ENCODE results near the gene FBXO24. TPM values are rescaled to one million over a fixed set of nuclear protein-coding genes. Genes with fewer than 3 reads are reported as not detected.

Gene FBXO24
- total and polyA plus RNA-seq, 9 of the 15 experiments (the other 6 are each of a cell fraction or from before 2014, with no cell fraction given): 0.17 to 0.95 (median 0.50) TPM

DNA sequence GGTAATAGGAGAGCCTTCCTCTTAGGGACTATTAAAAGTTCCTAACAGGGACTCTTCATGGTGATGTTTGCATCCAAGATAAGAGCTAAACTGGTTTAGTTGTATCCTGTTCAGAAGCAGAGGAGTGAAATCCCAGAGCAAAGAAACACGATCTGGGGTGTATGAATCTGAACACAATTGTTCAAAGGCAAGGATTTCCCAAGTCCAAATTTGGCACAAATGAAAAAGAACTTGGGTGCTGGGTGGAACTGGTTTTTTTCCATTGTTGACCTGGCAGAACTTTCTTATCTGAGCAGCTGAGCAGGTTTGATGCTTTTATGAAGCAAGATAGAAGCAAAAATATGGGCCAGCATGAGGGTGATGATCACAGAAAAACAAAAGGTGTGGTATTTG is 41.2 kb upstream of the FBXO24 start (continued):
- no peak for TF ChIP-seq CBX1 (IDR thresholded peaks at IDR 0.05; ENCODE audit: low read depth)
- peak; percentile 15; the same call in 1 of the 2 replicates for TF ChIP-seq ZEB2 (IDR thresholded peaks at IDR 0.05)
- no peak for TF ChIP-seq MIER1 (IDR thresholded peaks at IDR 0.05; ENCODE audit: low read depth)

DNA sequence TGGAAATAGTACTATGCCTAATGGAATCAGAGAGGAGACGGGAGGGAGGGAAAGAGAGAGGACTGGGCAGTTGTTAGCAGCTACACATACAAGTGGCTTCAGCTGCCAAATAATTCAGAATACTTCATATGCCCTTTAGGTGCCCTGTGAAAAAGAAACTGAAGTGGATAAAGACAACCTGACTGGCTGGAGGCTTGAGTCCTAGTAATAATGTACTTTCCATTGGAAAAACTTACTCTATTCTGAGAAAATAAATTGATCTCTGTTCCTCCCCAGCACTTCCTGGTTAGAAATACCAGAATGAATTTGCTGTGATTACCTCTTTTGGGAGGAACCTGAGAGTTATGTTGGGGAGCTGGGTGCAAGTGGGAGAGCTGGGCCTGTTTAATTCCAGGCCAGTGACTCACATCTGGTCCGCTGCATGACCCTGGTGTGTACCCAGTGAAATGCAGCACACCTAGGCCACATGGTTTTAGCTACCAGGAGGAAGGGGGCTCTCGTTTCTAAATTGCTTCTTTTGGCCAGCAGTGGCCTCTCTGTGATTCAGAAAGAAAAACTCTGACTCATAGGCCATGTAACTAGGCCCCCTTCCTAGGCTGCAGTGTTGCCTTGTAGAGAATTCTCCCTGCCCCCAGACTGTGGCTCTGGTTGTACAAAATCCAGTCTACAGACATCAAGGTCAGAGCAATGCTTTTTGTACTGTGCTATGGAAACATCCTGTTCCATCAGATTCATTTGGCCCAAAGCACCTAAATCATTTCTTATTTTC is 40.6 kb upstream of the FBXO24 start:
- no peaks in the 10 kb centered on the region for H3K9me1 ChIP-seq (ENCODE audit: control insufficient read depth, insufficient read depth, low read length)
- no peaks in the 10 kb centered on the region for H3K9me3 ChIP-seq (replicated peaks; ENCODE audit: control insufficient read depth, insufficient read depth, low read depth, low read length)
- H3K4me1 ChIP-seq (replicated peaks in 1 of 2; ENCODE audit: control insufficient read depth in 2 of 2, insufficient read depth in 2 of 2, low read length in 2 of 2): peaks cover 33 to 68% of the 10 kb centered on the region in 2 experiments
- peak overlapping the region; percentile 4 for H2AFZ ChIP-seq (ENCODE audit: low read depth, low read length)
- H4K20me1 ChIP-seq (replicated peaks; ENCODE audit: control insufficient read depth, insufficient read depth, low read length): no peaks in the 10 kb centered on the region
- no peak overlapping the region for H3K4me2 ChIP-seq (ENCODE audit: insufficient read depth, low read length)
- ChIA-PET CTCF (ENCODE audit: low intra/inter-chr PET ratio) (interaction anchor here (0.6 to 1.5 kb wide), 2 partner anchors 63 to 130 kb away, joined by 3 to 5 read pairs; no protein-coding TSS in a partner anchor), POLR2A (interaction anchor here (0.6 to 1.9 kb wide), 8 partner anchors 10 to 368 kb away, joined by 3 to 5 read pairs (median 3); partner anchors contain the start of gene GPC2)
- FAIRE-seq (peak; percentile 58), ATAC-seq (peak; percentile 76), DNase-seq (ENCODE audit: extremely low read depth in 1 of 4, low spot score in 3 of 4) (peak; percentile 70 to 75 (median 74))
- peak overlapping the region; percentile 78 for H3K27ac ChIP-seq (ENCODE audit: extremely low read depth, low read depth, low read length)
- peaks cover 25% of the 10 kb centered on the region for H3K36me3 ChIP-seq (ENCODE audit: control insufficient read depth, insufficient read depth, low read length)
- H3K4me3 ChIP-seq: no peak overlapping the region
- in situ Hi-C loops (cut with MboI) (no loop called here), intact Hi-C loops (cut with micrococcal nuclease) (no loop called here)
- no peaks in the 10 kb centered on the region for H3K27me3 ChIP-seq (ENCODE audit: control insufficient read depth in 2 of 2, insufficient read depth in 2 of 2, low read length in 2 of 2)
- BruUV-seq (replicated peaks): no TSS peak
- peak overlapping the region in 1 of 2 experiments; percentile 21; a peak in 2 of 4 replicates for H3K9ac ChIP-seq (ENCODE audit: insufficient read depth in 1 of 2, low read depth in 2 of 2, low read length in 2 of 2)
- WGBS (ENCODE audit: insufficient coverage, low coverage, missing lambda C conversion rate): 23% methylated on average over 3 of the region's 3 CpGs
- peaks cover 70% of the 10 kb centered on the region for H3K79me2 ChIP-seq (ENCODE audit: control insufficient read depth, insufficient read depth, low read length)
- TF ChIP-seq STAG1 (CRISPR knock-in tag; IDR thresholded peaks at IDR 0.05; ENCODE audit: borderline replicate concordance): no peak
- TF ChIP-seq POLR3A (IDR thresholded peaks at IDR 0.05; ENCODE audit: borderline replicate concordance, extremely low read depth, insufficient read depth, insufficient read length): no peak
- TF ChIP-seq, protein P1, sequence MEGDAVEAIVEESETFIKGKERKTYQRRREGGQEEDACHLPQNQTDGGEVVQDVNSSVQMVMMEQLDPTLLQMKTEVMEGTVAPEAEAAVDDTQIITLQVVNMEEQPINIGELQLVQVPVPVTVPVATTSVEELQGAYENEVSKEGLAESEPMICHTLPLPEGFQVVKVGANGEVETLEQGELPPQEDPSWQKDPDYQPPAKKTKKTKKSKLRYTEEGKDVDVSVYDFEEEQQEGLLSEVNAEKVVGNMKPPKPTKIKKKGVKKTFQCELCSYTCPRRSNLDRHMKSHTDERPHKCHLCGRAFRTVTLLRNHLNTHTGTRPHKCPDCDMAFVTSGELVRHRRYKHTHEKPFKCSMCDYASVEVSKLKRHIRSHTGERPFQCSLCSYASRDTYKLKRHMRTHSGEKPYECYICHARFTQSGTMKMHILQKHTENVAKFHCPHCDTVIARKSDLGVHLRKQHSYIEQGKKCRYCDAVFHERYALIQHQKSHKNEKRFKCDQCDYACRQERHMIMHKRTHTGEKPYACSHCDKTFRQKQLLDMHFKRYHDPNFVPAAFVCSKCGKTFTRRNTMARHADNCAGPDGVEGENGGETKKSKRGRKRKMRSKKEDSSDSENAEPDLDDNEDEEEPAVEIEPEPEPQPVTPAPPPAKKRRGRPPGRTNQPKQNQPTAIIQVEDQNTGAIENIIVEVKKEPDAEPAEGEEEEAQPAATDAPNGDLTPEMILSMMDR (IDR thresholded peaks at IDR 0.05 in 2 of 3, conservative IDR thresholded peaks at IDR 0.05 in 1 of 3; ENCODE audit: insufficient read depth in 2 of 3, low read depth in 1 of 3, low read length in 3 of 3): peak; percentile 27 to 61 (median 32); a peak in 3 of 6 replicates
- TF ChIP-seq ARID1B (IDR thresholded peaks at IDR 0.05): peak; percentile 46
- TF ChIP-seq JUND (IDR thresholded peaks at IDR 0.05; ENCODE audit: borderline replicate concordance, low read depth, low read length): peak; percentile 82
- peak; percentile 79; the same call in 1 of the 3 replicates for TF ChIP-seq JUND (tag; IDR thresholded peaks at IDR 0.05; ENCODE audit: borderline replicate concordance, low read depth, low read length)
- TF ChIP-seq ZFX (CRISPR knock-in tag; IDR thresholded peaks at IDR 0.05): peak; percentile 33; the same call in 1 of the 2 replicates
- TF ChIP-seq, protein P2, sequence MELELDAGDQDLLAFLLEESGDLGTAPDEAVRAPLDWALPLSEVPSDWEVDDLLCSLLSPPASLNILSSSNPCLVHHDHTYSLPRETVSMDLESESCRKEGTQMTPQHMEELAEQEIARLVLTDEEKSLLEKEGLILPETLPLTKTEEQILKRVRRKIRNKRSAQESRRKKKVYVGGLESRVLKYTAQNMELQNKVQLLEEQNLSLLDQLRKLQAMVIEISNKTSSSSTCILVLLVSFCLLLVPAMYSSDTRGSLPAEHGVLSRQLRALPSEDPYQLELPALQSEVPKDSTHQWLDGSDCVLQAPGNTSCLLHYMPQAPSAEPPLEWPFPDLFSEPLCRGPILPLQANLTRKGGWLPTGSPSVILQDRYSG (tag; conservative IDR thresholded peaks at IDR 0.05; ENCODE audit: low read depth): no peak
- TF ChIP-seq, protein P3, sequence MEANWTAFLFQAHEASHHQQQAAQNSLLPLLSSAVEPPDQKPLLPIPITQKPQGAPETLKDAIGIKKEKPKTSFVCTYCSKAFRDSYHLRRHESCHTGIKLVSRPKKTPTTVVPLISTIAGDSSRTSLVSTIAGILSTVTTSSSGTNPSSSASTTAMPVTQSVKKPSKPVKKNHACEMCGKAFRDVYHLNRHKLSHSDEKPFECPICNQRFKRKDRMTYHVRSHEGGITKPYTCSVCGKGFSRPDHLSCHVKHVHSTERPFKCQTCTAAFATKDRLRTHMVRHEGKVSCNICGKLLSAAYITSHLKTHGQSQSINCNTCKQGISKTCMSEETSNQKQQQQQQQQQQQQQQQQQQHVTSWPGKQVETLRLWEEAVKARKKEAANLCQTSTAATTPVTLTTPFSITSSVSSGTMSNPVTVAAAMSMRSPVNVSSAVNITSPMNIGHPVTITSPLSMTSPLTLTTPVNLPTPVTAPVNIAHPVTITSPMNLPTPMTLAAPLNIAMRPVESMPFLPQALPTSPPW (CRISPR knock-in tag; IDR thresholded peaks at IDR 0.05): peak; percentile 9; the same call in 1 of the 2 replicates
- no peak for TF ChIP-seq HDAC1 (IDR thresholded peaks at IDR 0.05)
- no peak for TF ChIP-seq SETDB1 (IDR thresholded peaks at IDR 0.05; ENCODE audit: low read length)
